Tibial artery (tissue), 4 donors: ENCODE results near the gene MAN2B2.

Experiments used
- DNase-seq, 2 donors: peaks; one replicate each; pipeline ENCODE4 v3.0.0-alpha.2; 2019
- H3K27ac ChIP-seq, 2 donors: fragments of 200-600 bp; sonication (generic) in 1 of 2; 1 replicate in 1 of 2; 2 replicates in 1 of 2; pipeline ENCODE4 v1.5.1; 2018 to 2019; ENCODE audit warnings: mild to moderate bottlenecking in 1 of 2
- H3K27me3 ChIP-seq, 2 donors: fragments of 200-600 bp; sonication (generic) in 1 of 2; one replicate each; pipeline versions ENCODE4 v1.5.1 to v1.6.0; 2016 to 2019
- H3K36me3 ChIP-seq, 3 donors: fragments of 200-600 bp; sonication (generic) in 2 of 3; one replicate each; pipeline ENCODE4 v1.5.1; 2016 to 2019; ENCODE audit warnings: mild to moderate bottlenecking in 2 of 3
- H3K4me1 ChIP-seq, 4 donors: fragments of 200-600 bp; sonication (generic) in 2 of 4; 1 replicate in 3 of 4; 2 replicates in 1 of 4; pipeline ENCODE4 v1.5.1; 2016 to 2019
- H3K4me3 ChIP-seq, 2 donors: fragments of 200-600 bp; sonication (generic) in 1 of 2; 1 replicate in 1 of 2; 2 replicates in 1 of 2; pipeline ENCODE4 v1.5.1; 2018 to 2019; ENCODE audit warnings: mild to moderate bottlenecking in 2 of 2
- H3K9me3 ChIP-seq, 3 donors: fragments of 200-600 bp; sonication (generic) in 1 of 3; one replicate each; pipeline ENCODE4 v1.5.1; 2016 to 2019
- CTCF ChIP-seq, 2 experiments: fragments of 200-600 bp in 1 of 2; fragments of 450-650 bp in 1 of 2; IDR thresholded peaks; one replicate each; pipeline ENCODE4 v1.5.1; 2017 to 2019; ENCODE audit warnings: antibody characterized with exemption in 2 of 2, mild to moderate bottlenecking in 1 of 2, moderate library complexity in 1 of 2
- intact Hi-C: fragments of 100-400 bp; cut with DNase I; formaldehyde crosslinking; loops from one replicate; pipeline ENCODE4 v1.15.0; 2023; ENCODE audit warnings: low total_unique reads

MAN2B2 gene

GRCh38 chr4:6598127-6598526 lies 23.1 kb downstream of the MAN2B2 start:
- Histone ChIP-seq H3K4me1 (no peaks in the 10 kb centered on the region), H3K27me3 (no peaks in the 10 kb centered on the region), H3K9me3 (peaks cover 0 to 2% (median 0%) of the 10 kb centered on the region in 3 donors), H3K4me3 (no peak overlapping the region), H3K27ac (no peak overlapping the region), H3K36me3 (peaks cover 37 to 100% (median 77%) of the 10 kb centered on the region in 3 donors)
- no peak for DNase-seq
- no peak for TF ChIP-seq CTCF (IDR thresholded peaks at IDR 0.05)
- intact Hi-C loops: no loop called here

DNA sequence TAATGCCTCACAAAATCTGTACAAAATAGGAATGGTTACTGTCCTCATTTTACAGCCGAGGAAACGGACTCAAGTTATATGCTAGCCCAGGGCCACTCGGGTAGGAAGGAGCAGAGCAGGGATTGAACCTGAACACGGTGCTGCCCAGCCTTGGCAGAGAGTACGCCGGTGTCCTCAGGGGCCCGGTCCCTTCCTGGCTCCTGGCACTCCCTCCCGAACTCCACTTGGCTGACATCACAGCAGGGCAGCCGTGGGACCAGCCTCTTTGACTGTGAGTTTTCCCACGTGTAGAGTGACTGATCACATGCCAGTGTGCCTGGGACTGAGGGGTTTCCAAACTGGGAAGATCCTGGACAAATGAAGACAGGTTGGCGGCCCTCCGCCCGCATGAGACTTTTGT lies 23.7 kb downstream of the MAN2B2 start:
- no peak for DNase-seq
- H3K27me3 ChIP-seq: no peaks in the 10 kb centered on the region
- H3K36me3 ChIP-seq: peaks cover 39 to 100% (median 77%) of the 10 kb centered on the region in 3 donors
- H3K27ac ChIP-seq: no peak overlapping the region
- no peak overlapping the region for H3K4me3 ChIP-seq
- TF ChIP-seq CTCF (IDR thresholded peaks at IDR 0.05): no peak
- intact Hi-C loops: no loop called here
- peaks cover 0 to 2% (median 0%) of the 10 kb centered on the region in 3 donors for H3K9me3 ChIP-seq
- no peaks in the 10 kb centered on the region for H3K4me1 ChIP-seq

GRCh38 chr4:6601661-6602250 lies 26.8 kb downstream of the MAN2B2 start:
- Histone ChIP-seq H3K4me1 (no peaks in the 10 kb centered on the region), H3K9me3 (peaks cover 0 to 10% (median 8%) of the 10 kb centered on the region in 3 donors), H3K27ac (no peak overlapping the region), H3K27me3 (no peaks in the 10 kb centered on the region), H3K36me3 (peaks cover 62 to 100% (median 94%) of the 10 kb centered on the region in 3 donors), H3K4me3 (no peak overlapping the region)
- no peak for TF ChIP-seq CTCF (IDR thresholded peaks at IDR 0.05)
- DNase-seq: no peak
- intact Hi-C loops: no loop called here

DNA sequence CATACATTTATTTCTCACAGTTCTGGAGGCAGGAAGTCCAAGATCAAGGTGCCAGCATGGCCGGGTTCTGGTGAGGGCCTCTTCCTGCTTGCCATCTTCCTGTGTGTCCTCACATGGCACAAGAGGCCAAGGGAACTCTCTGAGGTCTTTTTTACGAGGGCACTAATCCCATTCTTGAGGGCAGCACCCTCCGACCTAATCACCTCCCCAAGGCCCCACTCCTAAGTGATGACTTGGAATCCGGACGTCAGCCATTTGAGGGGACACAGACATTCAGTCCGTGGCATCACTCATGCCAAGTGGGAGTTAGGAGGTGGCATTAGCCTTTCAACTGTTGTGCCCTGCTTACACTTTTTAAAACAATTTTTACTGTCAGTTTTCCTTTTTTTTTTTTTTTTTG lies 27.3 kb downstream of the MAN2B2 start:
- DNase-seq: no peak
- intact Hi-C loops: no loop called here
- Histone ChIP-seq H3K36me3 (peaks cover 66 to 100% (median 95%) of the 10 kb centered on the region in 3 donors), H3K4me3 (no peak overlapping the region), H3K27me3 (no peaks in the 10 kb centered on the region), H3K4me1 (no peaks in the 10 kb centered on the region), H3K27ac (no peak overlapping the region), H3K9me3 (peaks cover 0 to 10% (median 8%) of the 10 kb centered on the region in 3 donors)
- no peak for TF ChIP-seq CTCF (IDR thresholded peaks at IDR 0.05)

GRCh38 chr4:6603128-6603527 lies 28.1 kb downstream of the MAN2B2 start:
- H3K27me3 ChIP-seq: no peaks in the 10 kb centered on the region
- intact Hi-C loops: no loop called here
- DNase-seq: no peak
- H3K27ac ChIP-seq: no peak overlapping the region
- H3K9me3 ChIP-seq: peaks cover 0 to 10% (median 8%) of the 10 kb centered on the region in 3 donors
- peaks cover 75 to 100% (median 96%) of the 10 kb centered on the region in 3 donors for H3K36me3 ChIP-seq
- TF ChIP-seq CTCF (IDR thresholded peaks at IDR 0.05): no peak
- H3K4me1 ChIP-seq: no peaks in the 10 kb centered on the region
- no peak overlapping the region for H3K4me3 ChIP-seq
